Osteoblast (primary cell): ENCODE results near the gene PLA1A. TPM values are rescaled to one million over a fixed set of nuclear protein-coding genes. Genes with fewer than 3 reads are reported as not detected.

Experiments used
- DNase-seq: peaks from one replicate; pipeline ENCODE4 v3.0.0; 2011; ENCODE audit warnings: low spot score, mixed read lengths; ENCODE audit not compliant: insufficient read length; ENCODE audit errors: missing footprints
- H2AFZ ChIP-seq: 2 replicates; pipeline ENCODE4 v1.6.0; 2011; ENCODE audit warnings: mild to moderate bottlenecking, low read length
- H3K27ac ChIP-seq: 2 replicates; pipeline ENCODE4 v1.5.1; 2011; ENCODE audit warnings: mild to moderate bottlenecking, low read depth, low read length, moderate library complexity
- H3K27me3 ChIP-seq: 2 replicates; pipeline ENCODE4 v1.6.0; 2012; ENCODE audit warnings: mild to moderate bottlenecking, control low read depth, inconsistent platforms, low read length, moderate library complexity; ENCODE audit not compliant: insufficient read depth
- H3K36me3 ChIP-seq: 2 replicates; pipeline ENCODE4 v1.5.1; 2011; ENCODE audit warnings: mild to moderate bottlenecking, low read length, control low read depth, moderate library complexity; ENCODE audit not compliant: insufficient read depth
- H3K4me1 ChIP-seq: 2 replicates; pipeline ENCODE4 v1.5.1; 2011; ENCODE audit warnings: mild to moderate bottlenecking, low read length, control low read depth, moderate library complexity; ENCODE audit not compliant: insufficient read depth
- H3K4me2 ChIP-seq: 2 replicates; pipeline ENCODE4 v1.6.0; 2011; ENCODE audit warnings: mild to moderate bottlenecking, low read length; ENCODE audit not compliant: insufficient read depth
- H3K4me3 ChIP-seq: fragments of 200-600 bp; sonication (generic); 3 replicates; pipeline ENCODE4 v1.5.1; 2012; ENCODE audit warnings: mild to moderate bottlenecking, low read length, inconsistent platforms; ENCODE audit not compliant: insufficient read depth
- H3K79me2 ChIP-seq: 2 replicates; pipeline ENCODE4 v1.6.0; 2012; ENCODE audit warnings: mild to moderate bottlenecking, low read length, control low read depth, inconsistent platforms; ENCODE audit not compliant: insufficient read depth
- H3K9me3 ChIP-seq: 2 replicates; pipeline ENCODE4 v1.5.1; 2011; ENCODE audit warnings: low read depth, low read length, control low read depth
- H4K20me1 ChIP-seq: 2 replicates; pipeline ENCODE4 v1.6.0; 2012; ENCODE audit warnings: mild to moderate bottlenecking, low read length, control low read depth; ENCODE audit not compliant: insufficient read depth
- total RNA-seq: library from RNA; depleted of rRNA; stranded (reverse); fragments of >200 nt; gene quantifications from 2 replicates; pipeline ENCODE4 v1.2.3, GENCODE V29; 2012
- TF ChIP-seq, protein P1 (sequence below): IDR thresholded peaks from 2 replicates; pipeline ENCODE4 v1.5.1; 2011; ENCODE audit warnings: mild to moderate bottlenecking, low read depth, low read length, moderate library complexity; ENCODE audit errors: extremely low read depth

PLA1A gene
- total RNA-seq, 1 donor = 0.36 TPM

DNA sequence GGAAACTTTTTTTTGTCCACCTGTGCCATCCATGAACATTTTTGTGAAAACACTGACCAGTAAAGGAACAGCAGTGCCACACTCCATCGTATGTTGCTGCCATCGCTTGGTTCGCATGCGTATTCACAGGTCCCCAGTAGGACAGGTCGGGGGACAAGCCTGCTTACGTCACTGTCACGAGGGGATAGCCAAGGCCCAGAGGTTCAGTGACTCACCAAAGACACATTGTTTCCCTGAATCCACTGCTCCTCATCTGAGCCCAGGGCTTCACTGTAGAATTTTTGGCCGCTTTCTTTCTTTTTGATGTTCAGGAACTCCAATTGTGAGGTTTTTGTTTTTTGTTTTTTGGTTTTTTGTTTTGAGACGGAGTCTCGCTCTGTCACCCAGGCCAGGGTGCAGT is 12.5 kb upstream of the PLA1A start:
- TF ChIP-seq, protein P1, sequence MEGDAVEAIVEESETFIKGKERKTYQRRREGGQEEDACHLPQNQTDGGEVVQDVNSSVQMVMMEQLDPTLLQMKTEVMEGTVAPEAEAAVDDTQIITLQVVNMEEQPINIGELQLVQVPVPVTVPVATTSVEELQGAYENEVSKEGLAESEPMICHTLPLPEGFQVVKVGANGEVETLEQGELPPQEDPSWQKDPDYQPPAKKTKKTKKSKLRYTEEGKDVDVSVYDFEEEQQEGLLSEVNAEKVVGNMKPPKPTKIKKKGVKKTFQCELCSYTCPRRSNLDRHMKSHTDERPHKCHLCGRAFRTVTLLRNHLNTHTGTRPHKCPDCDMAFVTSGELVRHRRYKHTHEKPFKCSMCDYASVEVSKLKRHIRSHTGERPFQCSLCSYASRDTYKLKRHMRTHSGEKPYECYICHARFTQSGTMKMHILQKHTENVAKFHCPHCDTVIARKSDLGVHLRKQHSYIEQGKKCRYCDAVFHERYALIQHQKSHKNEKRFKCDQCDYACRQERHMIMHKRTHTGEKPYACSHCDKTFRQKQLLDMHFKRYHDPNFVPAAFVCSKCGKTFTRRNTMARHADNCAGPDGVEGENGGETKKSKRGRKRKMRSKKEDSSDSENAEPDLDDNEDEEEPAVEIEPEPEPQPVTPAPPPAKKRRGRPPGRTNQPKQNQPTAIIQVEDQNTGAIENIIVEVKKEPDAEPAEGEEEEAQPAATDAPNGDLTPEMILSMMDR = no peak

DNA sequence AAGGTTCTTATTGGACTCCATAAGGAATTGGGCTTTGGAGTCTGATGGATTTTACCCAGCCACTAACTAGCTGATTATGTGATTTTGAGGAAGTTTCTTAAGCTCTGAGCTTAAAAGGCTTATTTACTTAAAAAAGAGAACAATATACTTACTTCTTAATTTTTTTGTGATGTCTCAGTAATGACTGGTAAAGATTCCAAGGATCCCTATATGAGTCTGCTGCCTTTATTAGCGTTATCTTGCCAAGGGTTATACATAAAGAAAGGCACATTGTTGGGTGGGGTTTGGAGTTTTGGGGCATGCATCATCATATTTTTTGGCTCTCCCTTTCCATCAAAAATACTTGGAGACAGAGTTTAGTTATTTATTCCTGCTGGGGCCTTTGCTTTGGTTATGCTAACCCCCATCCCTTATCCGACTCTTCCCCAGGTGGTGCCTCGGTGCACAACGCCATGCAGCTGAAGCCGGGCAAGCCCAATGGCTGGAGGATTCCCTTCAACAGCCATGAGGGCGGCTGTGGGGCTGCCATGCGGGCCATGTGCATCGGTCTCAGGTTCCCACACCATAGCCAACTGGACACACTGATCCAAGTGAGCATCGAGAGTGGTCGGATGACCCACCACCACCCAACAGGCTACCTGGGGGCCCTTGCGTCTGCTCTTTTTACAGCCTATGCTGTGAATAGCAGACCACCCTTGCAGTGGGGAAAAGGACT is 11.7 kb upstream of the PLA1A start:
- H3K27me3 ChIP-seq = no peaks in the 10 kb centered on the region
- H3K9me3 ChIP-seq = no peaks in the 10 kb centered on the region
- H3K36me3 ChIP-seq = peaks cover 3% of the 10 kb centered on the region
- H2AFZ ChIP-seq = no peak overlapping the region
- H3K4me1 ChIP-seq = peaks cover 23% of the 10 kb centered on the region
- peak overlapping the region; percentile 58 for H3K27ac ChIP-seq
- no peaks in the 10 kb centered on the region for H4K20me1 ChIP-seq
- peak; percentile 76 for DNase-seq
- TF ChIP-seq, protein P1 = no peak
- H3K4me3 ChIP-seq = no peak overlapping the region
- H3K4me2 ChIP-seq = no peak overlapping the region
- H3K79me2 ChIP-seq = no peaks in the 10 kb centered on the region

More for the DNA sequence above, 12.5 kb upstream of the PLA1A start:
- H3K27me3 ChIP-seq = no peaks in the 10 kb centered on the region
- H3K27ac ChIP-seq = peak overlapping the region; percentile 58
- H3K9me3 ChIP-seq = no peaks in the 10 kb centered on the region
- H3K79me2 ChIP-seq = no peaks in the 10 kb centered on the region
- no peak overlapping the region for H2AFZ ChIP-seq
- no peak overlapping the region for H3K4me2 ChIP-seq
- H3K4me1 ChIP-seq = peaks cover 27% of the 10 kb centered on the region
- no peak for DNase-seq
- H4K20me1 ChIP-seq = no peaks in the 10 kb centered on the region
- no peak overlapping the region for H3K4me3 ChIP-seq
- no peaks in the 10 kb centered on the region for H3K36me3 ChIP-seq

- Histone ChIP-seq H3K27ac (peak overlapping the region; percentile 58), H2AFZ (no peak overlapping the region)
These were observed 10.9 kb upstream of the PLA1A start for GRCh38 chr3:119586733-119587172.

DNA sequence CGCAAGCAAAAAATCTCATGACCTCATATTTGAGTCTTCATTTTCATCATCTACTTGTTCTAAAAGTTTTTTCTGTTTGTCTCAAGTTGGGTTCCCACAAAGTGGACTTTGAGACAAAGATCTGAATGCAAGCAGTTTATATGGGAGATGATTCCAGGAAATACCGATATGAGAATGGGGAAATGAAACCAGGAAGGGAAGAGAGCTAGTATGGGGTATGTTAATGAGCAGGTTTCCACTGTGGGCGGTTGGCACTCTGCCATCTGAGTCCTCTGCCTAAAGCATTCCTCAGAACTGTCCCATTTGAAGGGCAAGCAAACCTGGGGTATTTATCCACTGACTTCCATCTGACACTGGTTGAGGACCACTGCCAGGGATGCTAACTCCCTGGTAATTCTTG is 9.6 kb upstream of the PLA1A start:
- Histone ChIP-seq H3K4me3 (no peak overlapping the region), H3K9me3 (no peaks in the 10 kb centered on the region), H3K4me1 (peaks cover 23% of the 10 kb centered on the region), H3K36me3 (peaks cover 3% of the 10 kb centered on the region), H3K79me2 (no peaks in the 10 kb centered on the region), H2AFZ (no peak overlapping the region), H3K27ac (no peak overlapping the region), H3K4me2 (no peak overlapping the region), H3K27me3 (no peaks in the 10 kb centered on the region), H4K20me1 (no peaks in the 10 kb centered on the region)
- no peak for DNase-seq
- TF ChIP-seq, protein P1 = no peak

More at GRCh38 chr3:119586733-119587172, 10.9 kb upstream of the PLA1A start:
- Histone ChIP-seq H3K4me2 (no peak overlapping the region), H3K79me2 (no peaks in the 10 kb centered on the region), H3K4me1 (peaks cover 23% of the 10 kb centered on the region), H3K4me3 (no peak overlapping the region), H3K27me3 (no peaks in the 10 kb centered on the region), H3K9me3 (no peaks in the 10 kb centered on the region), H4K20me1 (no peaks in the 10 kb centered on the region), H3K36me3 (peaks cover 3% of the 10 kb centered on the region)
- no peak for DNase-seq
- TF ChIP-seq, protein P1 = no peak
